ENCODE measurements around the gene KYNU.

DNA sequence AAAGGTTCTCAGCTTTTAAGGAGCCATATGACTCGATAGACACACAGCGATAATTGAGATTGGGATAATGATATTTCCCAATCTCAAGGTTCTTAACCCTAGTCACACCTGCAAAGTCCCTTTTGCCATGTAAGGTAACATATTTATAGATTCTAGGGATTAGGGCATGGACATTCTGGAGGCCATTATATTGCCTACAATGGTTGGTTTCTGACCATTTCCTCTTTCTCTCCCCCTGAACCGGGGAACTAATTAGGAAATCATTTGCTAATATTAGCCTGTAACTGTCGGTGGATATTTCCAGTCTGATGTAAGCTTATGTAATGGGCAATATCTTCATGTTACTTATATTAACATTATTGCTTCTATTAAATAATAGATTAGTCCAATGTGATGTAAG lies 210.9 kb downstream of the KYNU start:
- TF ChIP-seq CTCF (IDR thresholded peaks at IDR 0.05; ENCODE audit: borderline replicate concordance, extremely low read depth, low read length, poor library complexity, severe bottlenecking), result no peak
- no peak for TF ChIP-seq EZH2 (IDR thresholded peaks at IDR 0.05; ENCODE audit: borderline replicate concordance, low read depth, low read length, severe bottlenecking)

Data from DND-41 (cell line).